ENCODE results near the gene IRAK2.

The IRAK2 gene

GRCh38 chr3:10228248-10228950, 63.7 kb downstream of the IRAK2 start:
- no peak for FAIRE-seq

- FAIRE-seq, result no peak
Measured at GRCh38 chr3:10229576-10229975, 64.9 kb downstream of the IRAK2 start.

GRCh38 chr3:10232137-10232536, 67.4 kb downstream of the IRAK2 start:
- no peak for FAIRE-seq

DNA sequence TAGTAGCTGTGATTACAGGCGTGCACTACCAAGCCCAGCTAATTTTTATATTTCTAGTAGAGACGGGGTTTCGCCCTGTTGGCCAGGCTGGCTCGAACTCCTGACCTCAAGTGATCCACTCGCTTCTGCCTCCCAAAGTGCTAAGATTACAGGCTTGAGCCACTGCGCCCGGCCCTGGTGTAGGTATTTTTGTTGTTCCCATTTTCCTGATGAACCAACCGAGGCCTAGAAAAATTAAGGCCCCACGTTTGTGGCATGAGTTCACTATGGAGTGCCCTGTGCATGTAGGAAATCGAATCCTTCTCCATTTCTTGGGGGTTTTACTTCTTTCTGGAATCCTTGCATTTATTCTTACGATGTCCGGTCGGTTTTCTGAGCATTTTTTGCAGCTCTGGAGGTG, 69.3 kb downstream of the IRAK2 start:
- FAIRE-seq, result no peak

- no peak for FAIRE-seq
Measured at GRCh38 chr3:10234526-10235230, 70.0 kb downstream of the IRAK2 start.

DNA sequence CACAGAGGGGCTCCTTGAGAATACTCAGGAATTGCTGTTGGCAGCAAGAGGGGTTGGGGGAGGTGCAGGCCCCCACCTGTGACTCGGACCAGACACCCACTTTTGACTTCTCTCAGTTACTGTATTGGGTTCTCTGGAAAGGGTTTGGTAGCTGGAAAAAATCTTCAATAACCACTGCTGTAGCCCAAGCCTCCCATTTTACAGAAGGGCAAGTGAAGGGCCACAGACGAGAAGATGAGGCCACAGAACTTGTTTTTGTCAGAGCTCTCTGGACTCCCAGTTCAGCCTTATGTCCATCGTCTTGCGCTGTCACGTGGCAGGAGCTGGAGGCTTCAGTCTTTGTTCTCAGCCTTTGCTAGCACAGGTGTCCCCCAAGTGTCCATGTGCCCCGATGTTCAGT, 70.8 kb downstream of the IRAK2 start:
- FAIRE-seq, result no peak

DNA sequence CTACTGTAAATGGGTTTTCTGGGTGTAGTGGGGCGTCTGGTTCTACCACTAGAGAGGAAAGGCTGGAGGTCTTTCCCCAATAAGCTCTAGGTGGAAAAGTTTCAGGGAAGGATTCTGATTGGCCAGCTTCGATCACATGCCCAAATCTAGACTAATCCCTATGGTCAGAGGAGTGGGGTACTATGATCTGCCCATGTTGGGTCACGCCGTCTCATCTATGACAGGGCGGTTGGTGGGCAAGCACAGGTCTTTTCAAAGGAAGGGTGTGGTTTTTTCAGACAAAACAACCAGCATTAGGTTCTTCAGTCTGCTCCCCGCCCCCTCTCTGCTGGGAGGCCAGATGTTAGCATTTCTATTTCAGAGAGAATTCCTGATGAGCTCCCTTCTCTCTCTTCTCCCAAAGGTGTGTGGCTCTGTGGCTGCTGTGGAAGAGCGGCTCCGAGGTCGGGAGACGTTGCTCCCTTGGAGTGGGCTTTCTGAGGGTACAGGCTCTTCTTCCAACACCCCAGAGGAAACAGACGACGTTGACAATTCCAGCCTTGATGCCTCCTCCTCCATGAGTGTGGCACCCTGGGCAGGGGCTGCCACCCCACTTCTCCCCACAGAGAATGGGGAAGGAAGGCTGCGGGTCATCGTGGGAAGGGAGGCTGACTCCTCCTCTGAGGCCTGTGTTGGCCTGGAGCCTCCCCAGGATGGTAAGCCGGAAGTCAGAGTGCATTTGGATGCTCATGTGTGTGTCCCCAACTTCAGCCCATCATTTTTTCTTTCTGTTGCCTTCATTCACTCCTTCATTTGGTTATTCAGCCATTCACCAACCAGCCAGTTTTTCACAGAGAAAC, 73.8 kb downstream of the IRAK2 start:
- no peak for FAIRE-seq

DNA sequence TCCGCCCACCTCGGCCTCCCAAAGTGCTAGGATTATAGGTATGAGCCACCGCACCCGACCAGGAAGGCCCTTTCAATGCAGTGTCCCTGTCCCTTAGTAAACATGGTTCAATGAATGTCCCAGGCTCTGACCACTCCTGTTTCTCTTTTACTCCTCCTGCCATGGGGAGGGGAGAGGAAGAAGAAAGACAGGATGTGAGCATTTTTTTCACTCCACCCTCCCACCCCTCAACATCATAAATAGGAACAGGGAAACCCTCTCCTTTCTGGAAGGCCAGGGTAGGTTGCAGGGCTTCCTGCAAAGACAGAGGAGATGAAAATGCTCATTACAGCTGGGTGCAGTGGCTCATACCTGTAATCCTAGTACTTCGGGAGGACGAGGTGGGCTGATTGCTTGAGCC, 76.1 kb downstream of the IRAK2 start:
- FAIRE-seq, result no peak

GRCh38 chr3:10242182-10243065, 77.7 kb downstream of the IRAK2 start:
- FAIRE-seq, result no peak

DNA sequence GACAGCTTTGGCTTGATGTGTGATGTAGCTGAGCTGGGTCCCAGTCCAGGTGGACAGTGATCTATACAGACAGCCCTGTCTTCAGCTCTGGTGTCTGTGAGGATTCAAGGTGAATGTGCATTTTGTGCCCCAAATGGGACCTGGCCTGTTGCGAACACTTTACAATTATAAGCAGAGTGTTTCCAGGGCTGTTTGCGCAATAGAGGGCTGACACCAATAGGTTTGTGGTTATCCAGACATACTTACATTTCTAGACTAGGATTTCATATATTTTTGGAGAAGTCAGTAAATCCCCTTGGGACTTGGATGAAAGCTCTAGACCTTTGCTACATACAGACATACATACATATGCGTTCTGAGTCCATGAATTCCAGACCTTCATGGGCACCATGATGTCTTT, 79.3 kb downstream of the IRAK2 start:
- FAIRE-seq, result no peak

GRCh38 chr3:10245081-10245712, 80.5 kb downstream of the IRAK2 start:
- FAIRE-seq, result no peak

DNA sequence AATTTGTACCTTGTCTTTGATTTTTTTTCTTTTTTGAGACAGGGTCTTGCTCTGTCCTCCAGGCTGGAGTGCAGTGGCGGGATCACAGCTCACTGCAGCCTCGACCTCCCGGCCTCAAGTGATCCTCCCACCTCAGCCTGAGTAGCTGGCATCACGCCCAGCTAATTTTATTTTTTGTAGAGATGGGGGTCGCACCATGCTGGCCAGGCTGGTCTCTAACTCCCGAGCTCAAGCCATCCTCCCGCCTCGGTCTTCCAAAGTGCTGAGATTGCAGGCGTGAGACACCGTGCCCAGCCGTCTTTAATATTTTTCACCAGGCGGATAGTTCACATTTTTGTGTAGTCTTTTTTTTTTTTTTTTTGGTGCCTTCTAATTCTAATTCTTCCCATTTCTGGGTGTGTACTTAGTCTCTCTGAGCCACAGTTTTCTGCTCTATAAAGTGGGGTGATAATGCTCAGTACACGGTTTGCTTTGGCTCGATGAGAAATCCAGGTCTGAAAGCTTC, 83.0 kb downstream of the IRAK2 start:
- FAIRE-seq, result no peak

GRCh38 chr3:10248184-10248983, 83.7 kb downstream of the IRAK2 start, which contains the start of gene TATDN2:
Gene TATDN2, plus strand, starts transcription at chr3:10248459. Its CDS starts 742 bp downstream, at chr3:10249201.
- FAIRE-seq, result no peak

DNA sequence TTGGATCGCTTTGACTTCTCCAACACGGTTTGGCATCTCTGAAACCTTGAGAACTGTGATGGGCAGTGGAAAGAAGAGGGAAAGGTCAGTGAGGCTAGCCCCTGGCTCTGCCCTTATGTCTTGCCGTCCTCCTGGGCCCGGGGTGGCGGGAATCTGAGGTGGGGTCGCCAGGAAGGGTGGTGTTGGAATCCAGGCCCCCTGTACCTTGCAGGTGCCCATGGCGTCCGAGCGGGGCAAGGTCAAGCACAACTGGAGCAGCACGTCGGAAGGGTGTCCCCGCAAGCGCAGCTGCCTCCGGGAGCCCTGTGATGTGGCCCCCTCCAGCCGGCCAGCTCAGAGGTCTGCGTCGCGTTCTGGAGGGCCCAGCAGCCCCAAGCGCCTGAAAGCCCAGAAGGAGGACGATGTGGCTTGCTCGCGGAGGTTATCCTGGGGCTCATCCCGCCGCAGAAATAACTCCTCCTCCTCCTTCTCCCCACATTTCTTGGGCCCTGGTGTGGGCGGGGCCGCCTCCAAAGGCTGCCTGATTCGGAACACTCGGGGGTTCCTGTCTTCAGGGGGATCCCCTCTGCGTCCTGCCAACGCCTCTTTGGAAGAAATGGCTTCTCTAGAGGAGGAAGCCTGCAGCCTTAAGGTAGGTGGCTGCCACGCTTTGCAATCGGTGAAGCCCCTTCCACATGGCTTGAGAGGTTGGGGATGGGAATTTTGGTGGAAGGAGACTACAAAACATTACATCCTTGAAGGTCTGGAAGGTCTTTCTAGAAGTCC, 84.4 kb downstream of the IRAK2 start:
- no peak for FAIRE-seq

DNA sequence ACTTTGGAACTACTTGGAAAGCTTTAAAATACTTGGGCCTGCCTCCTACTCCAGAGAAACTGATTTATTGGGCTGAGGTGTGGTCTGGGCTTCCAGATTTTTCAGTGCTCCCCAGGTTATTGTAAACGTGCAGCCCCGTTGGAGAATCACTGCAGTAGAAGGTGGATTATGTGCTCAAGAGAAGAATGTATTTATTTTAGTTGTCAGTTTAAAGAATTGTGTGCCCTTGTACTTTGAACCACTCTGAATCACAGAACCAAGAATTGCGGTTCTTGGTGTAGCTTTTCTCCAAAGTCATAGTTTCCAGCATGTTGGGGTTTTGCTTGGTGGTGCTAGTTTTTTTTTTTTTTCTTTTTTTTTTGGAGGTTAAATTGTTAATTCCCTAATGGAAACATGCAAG, 85.1 kb downstream of the IRAK2 start:
- no peak for FAIRE-seq

DNA sequence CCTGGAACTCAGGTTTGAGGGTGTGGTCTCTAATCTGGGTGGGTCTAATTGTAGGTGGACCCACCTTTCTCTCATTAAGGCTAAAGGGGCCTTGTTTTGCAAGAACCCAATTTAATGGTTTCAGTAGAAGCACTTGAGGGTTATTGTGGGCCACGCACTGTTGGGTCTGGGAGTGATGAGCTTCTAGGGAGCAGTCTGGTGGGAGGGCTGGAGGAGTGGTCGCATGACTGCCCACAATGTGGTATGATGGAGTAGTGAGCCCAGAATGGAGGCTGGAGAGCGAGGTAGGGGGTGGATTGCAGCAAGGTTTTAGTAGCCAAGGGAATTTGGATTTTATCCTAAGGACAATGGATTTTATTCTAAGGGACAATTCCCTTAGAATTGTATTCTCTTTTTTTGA, 86.3 kb downstream of the IRAK2 start:
- FAIRE-seq, result no peak

- no peak for FAIRE-seq
Measured at GRCh38 chr3:10253731-10254130, 89.0 kb downstream of the IRAK2 start.

DNA sequence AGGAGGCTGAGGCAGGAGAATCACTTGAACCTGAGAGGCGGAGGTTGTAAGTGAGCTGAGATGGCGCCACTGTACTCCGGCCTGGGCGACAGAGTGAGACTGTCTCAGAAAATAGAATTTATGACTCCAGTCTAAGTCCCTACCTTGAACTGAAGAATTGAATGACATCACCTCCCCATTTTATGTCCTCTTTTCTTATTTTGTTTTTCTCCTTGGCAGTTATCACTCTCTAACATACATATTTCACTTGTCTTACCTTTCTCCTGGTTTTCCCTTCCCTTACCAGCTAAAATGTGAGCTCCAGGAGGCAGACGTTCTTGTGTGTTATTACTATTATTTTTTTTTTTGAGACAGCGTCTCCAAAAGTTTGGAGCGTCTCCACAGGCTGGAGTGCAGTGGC, 91.1 kb downstream of the IRAK2 start:
- FAIRE-seq, result no peak

GRCh38 chr3:10259036-10259435, 94.3 kb downstream of the IRAK2 start:
- no peak for FAIRE-seq

- FAIRE-seq, result no peak
Measured at GRCh38 chr3:10259798-10260197, 95.1 kb downstream of the IRAK2 start.
